ENCODE results near the gene FLT4. TPM values are rescaled to one million over a fixed set of nuclear protein-coding genes. Genes with fewer than 3 reads are reported as not detected.

FLT4 gene
- total RNA-seq, 2 donors from 2014 or later: 6.3 to 7.5 TPM

- WGBS, 2 donors: 72 to 77% methylated on average over 19 to 24 of the region's 25 CpGs
- H3K9me3 ChIP-seq: no peaks in the 10 kb centered on the region
- H3K36me3 ChIP-seq (replicated peaks in 1 of 2; ENCODE audit: insufficient read depth in 1 of 2, low read depth in 2 of 2): no peaks in the 10 kb centered on the region
- H3K4me1 ChIP-seq: no peaks in the 10 kb centered on the region
- ATAC-seq (no peak), DNase-seq (no peak)
- intact Hi-C loops (cut with DNase I): no loop called here
- H3K27me3 ChIP-seq: no peaks in the 10 kb centered on the region
- H3K4me3 ChIP-seq: no peak overlapping the region
- no peak for TF ChIP-seq POLR2A (IDR thresholded peaks at IDR 0.05)
- no peak for TF ChIP-seq CTCF (IDR thresholded peaks at IDR 0.05)
- H3K27ac ChIP-seq: no peak overlapping the region
Observed at GRCh38 chr5:180625791-180626660, 23.4 kb downstream of the FLT4 start.

GRCh38 chr5:180625125-180625790 is 24.1 kb downstream of the FLT4 start:
- no peaks in the 10 kb centered on the region for H3K4me1 ChIP-seq
- TF ChIP-seq POLR2A (IDR thresholded peaks at IDR 0.05) (no peak), CTCF (IDR thresholded peaks at IDR 0.05) (no peak)
- H3K27ac ChIP-seq: no peak overlapping the region
- H3K27me3 ChIP-seq: no peaks in the 10 kb centered on the region
- no peaks in the 10 kb centered on the region for H3K9me3 ChIP-seq
- intact Hi-C loops (cut with DNase I): no loop called here
- 71 to 82% methylated on average over 9 to 10 of the region's 10 CpGs for WGBS, 2 donors
- H3K36me3 ChIP-seq (replicated peaks in 1 of 2; ENCODE audit: insufficient read depth in 1 of 2, low read depth in 2 of 2): no peaks in the 10 kb centered on the region
- ATAC-seq (no peak), DNase-seq (no peak)
- H3K4me3 ChIP-seq: no peak overlapping the region

GRCh38 chr5:180624587-180624986 is 24.8 kb downstream of the FLT4 start:
- Histone ChIP-seq H3K4me1 (no peaks in the 10 kb centered on the region), H3K27me3 (peaks cover 0 to 2% of the 10 kb centered on the region in 2 donors), H3K27ac (no peak overlapping the region), H3K36me3 (replicated peaks in 1 of 2; ENCODE audit: insufficient read depth in 1 of 2, low read depth in 2 of 2) (no peaks in the 10 kb centered on the region), H3K9me3 (no peaks in the 10 kb centered on the region), H3K4me3 (no peak overlapping the region)
- no peak for TF ChIP-seq POLR2A (IDR thresholded peaks at IDR 0.05)
- TF ChIP-seq CTCF (IDR thresholded peaks at IDR 0.05): no peak
- intact Hi-C loops (cut with DNase I): no loop called here
- WGBS, 2 donors: 51% methylated on average over 5 of the region's 5 CpGs; no CpG with 5 or more reads in 1 of the 2 donors
- no peak for DNase-seq
- ATAC-seq: no peak

- H3K4me1 ChIP-seq: peaks cover 5% of the 10 kb centered on the region
- H3K9me3 ChIP-seq: no peaks in the 10 kb centered on the region
- intact Hi-C loops (cut with DNase I): no loop called here
- no peak for ATAC-seq
- no peaks in the 10 kb centered on the region for H3K36me3 ChIP-seq (replicated peaks in 1 of 2; ENCODE audit: insufficient read depth in 1 of 2, low read depth in 2 of 2)
- H3K27ac ChIP-seq: no peak overlapping the region
- DNase-seq: no peak
- WGBS, 2 donors: 79 to 88% methylated on average over 9 to 15 of the region's 15 CpGs
- H3K4me3 ChIP-seq: no peak overlapping the region
- TF ChIP-seq POLR2A (IDR thresholded peaks at IDR 0.05): no peak
- peaks cover 0 to 3% of the 10 kb centered on the region in 2 donors for H3K27me3 ChIP-seq
Observed at GRCh38 chr5:180623844-180624243, 25.6 kb downstream of the FLT4 start.

- H3K4me1 ChIP-seq: peaks cover 9% of the 10 kb centered on the region
- intact Hi-C loops (cut with DNase I): no loop called here
- H3K27me3 ChIP-seq: peaks cover 0 to 5% of the 10 kb centered on the region in 2 donors
- DNase-seq (no peak), ATAC-seq (no peak)
- WGBS, 2 donors: 72 to 77% methylated on average over 5 to 10 of the region's 10 CpGs
- H3K36me3 ChIP-seq (replicated peaks in 1 of 2; ENCODE audit: insufficient read depth in 1 of 2, low read depth in 2 of 2): no peaks in the 10 kb centered on the region
- no peak for TF ChIP-seq POLR2A (IDR thresholded peaks at IDR 0.05)
- TF ChIP-seq CTCF (IDR thresholded peaks at IDR 0.05): no peak
- no peak overlapping the region for H3K4me3 ChIP-seq
- no peaks in the 10 kb centered on the region for H3K9me3 ChIP-seq
- H3K27ac ChIP-seq: no peak overlapping the region
Observed at GRCh38 chr5:180623411-180623834, 26.0 kb downstream of the FLT4 start.

Measured in body of pancreas (tissue), 4 donors.